Measurements from ENCODE around the gene KCNK3.

- TF ChIP-seq POLR2A (IDR thresholded peaks at IDR 0.05) = no peak
- TF ChIP-seq, protein P1, sequence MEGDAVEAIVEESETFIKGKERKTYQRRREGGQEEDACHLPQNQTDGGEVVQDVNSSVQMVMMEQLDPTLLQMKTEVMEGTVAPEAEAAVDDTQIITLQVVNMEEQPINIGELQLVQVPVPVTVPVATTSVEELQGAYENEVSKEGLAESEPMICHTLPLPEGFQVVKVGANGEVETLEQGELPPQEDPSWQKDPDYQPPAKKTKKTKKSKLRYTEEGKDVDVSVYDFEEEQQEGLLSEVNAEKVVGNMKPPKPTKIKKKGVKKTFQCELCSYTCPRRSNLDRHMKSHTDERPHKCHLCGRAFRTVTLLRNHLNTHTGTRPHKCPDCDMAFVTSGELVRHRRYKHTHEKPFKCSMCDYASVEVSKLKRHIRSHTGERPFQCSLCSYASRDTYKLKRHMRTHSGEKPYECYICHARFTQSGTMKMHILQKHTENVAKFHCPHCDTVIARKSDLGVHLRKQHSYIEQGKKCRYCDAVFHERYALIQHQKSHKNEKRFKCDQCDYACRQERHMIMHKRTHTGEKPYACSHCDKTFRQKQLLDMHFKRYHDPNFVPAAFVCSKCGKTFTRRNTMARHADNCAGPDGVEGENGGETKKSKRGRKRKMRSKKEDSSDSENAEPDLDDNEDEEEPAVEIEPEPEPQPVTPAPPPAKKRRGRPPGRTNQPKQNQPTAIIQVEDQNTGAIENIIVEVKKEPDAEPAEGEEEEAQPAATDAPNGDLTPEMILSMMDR (IDR thresholded peaks at IDR 0.05) = no peak
These were observed 72.4 kb downstream of the KCNK3 start for GRCh38 chr2:26764906-26765305.
